Left lobe of liver (tissue), 2 donors: ENCODE measurements around the gene DNAAF5. TPM values are rescaled to one million over a fixed set of nuclear protein-coding genes. Genes with fewer than 3 reads are reported as not detected.
"Not testable (repeated sequence)": the region's sequence is repeated elsewhere in the genome, so short reads cannot be mapped to it uniquely, and the experiment has no call there.

ENCODE experiments used
- ATAC-seq: fragments of 200-7000 bp; cut with Tn5 transposase; one replicate; pipeline ENCODE4 v1.9.1; 2020; ENCODE audit warnings: mild to moderate bottlenecking, moderate library complexity
- DNase-seq: peaks from one replicate; pipeline ENCODE4 v3.0.0-alpha.2; 2020; ENCODE audit warnings: low spot score
- total RNA-seq: library from RNA; stranded (reverse); gene quantifications from one replicate; pipeline ENCODE4 v1.2.1, GENCODE V29; 2021
- donor health status: DM: no; HTN: no; CAD: no; lungs with moderate emphysema.
- donor health status: DM: no; HTN: yes; CAD: no.

Gene DNAAF5
- total RNA-seq, 1 donor from 2014 or later: 10.0 TPM

- ATAC-seq: no peak
- DNase-seq: no peak
Observed at GRCh38 chr7:727806-728460, 1.4 kb downstream of the DNAAF5 start.

DNA sequence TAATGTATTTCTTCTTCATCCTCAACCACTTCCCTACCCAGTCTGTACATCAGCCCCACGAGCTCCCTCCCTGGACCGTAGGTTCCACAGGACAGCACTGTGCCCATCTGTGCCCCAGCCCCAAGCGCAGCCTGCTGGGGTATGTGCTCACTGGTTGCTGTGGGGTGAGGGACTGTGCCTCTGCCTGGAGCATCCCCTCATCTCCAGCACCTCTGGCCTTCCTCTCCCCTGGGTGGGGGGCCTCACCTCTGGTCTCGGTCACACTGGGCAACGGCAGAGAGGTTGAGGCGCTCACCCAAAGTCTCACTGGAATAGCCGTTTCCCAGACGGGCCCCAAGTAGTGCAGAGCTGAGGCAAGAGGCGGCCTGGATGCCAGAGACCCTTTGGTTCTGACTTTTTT, 2.1 kb downstream of the DNAAF5 start:
- no peak for ATAC-seq
- DNase-seq: no peak

DNA sequence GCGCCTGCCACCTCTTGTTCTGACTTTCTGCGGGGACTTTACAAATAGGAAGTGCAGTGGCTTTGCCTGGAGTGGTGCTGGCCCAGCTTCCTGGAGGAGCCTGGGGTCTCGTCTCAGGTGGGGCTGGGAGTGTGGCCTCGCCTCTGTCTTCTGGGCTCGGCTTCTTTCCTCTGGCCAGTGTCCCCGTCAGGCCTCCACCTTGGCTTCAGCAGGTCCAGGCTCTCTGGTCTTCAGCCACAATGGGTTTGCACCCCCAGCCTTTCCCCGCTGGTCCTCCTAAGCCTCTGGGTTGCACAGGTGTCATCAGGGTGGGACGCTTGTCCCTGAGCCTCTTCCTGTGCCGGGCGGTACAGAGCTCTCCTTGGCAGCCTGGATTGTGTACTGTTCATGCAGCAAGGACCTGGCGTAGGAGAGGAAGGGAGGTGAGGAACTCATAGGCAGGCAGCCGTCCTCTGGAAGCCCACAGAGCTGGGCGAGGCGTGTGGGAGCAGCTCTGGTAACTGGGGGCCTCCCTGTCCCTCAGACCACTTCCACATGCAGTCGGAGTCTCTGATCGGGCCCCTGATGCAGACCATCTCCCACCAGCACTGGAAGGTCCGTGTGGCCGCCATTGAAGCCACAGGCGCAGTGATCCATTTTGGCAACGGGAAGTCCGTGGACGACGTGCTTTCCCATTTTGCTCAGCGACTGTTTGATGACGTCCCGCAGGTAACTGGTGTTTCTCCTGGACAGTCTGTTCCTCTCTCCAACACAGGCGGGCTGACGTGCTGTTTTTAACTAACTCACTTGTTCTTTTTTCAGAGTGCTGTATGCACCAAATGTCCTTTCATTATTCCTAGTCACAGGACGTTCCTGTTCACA, 2.9 kb downstream of the DNAAF5 start:
- no peak for ATAC-seq
- no peak for DNase-seq

DNA sequence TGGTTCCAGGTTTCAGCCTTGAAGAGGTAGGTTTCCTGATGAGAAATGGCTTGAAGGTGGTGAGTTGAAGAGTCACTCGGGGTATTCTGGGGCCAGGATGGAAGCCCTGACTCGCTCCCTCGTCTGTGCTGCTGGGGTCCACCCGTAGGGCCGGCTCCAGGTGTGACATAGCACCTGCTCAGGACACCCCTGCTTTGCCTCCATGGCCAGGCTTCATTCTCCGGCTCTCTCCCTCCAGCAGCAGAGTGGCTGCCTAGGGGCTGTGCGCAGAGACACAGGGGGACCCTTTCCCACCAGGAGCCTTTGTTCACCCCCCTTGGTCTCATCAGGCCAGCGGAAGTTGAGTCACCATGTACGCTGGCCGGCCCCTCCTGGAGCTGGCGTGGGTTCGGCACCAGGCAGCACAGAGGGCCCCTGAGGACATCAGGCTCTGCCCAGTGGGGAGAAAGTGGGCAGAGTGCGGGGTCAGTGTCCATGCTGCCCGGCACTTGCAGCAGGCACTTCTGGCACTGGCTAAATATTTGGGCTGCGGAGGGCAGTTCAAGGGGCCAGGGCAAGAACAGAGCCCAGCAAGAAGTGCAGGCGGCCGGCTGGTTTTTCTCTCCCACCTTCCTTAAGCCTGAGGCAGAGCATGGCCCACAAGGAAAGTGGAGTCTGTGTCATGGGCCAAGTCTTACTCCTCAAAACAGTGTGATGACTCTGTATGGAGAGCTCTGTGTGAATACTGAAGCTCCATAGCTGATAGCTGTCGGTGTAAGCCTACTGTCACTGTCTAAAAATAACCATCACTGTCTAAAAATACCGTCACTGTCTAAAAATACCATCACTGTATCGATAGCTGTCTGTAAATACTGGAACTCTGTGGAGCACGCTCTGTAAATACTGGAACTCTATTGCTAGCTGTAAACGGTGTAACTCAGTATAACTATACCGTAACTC, 4.3 kb downstream of the DNAAF5 start:
- DNase-seq (no peak), ATAC-seq (no peak)

DNA sequence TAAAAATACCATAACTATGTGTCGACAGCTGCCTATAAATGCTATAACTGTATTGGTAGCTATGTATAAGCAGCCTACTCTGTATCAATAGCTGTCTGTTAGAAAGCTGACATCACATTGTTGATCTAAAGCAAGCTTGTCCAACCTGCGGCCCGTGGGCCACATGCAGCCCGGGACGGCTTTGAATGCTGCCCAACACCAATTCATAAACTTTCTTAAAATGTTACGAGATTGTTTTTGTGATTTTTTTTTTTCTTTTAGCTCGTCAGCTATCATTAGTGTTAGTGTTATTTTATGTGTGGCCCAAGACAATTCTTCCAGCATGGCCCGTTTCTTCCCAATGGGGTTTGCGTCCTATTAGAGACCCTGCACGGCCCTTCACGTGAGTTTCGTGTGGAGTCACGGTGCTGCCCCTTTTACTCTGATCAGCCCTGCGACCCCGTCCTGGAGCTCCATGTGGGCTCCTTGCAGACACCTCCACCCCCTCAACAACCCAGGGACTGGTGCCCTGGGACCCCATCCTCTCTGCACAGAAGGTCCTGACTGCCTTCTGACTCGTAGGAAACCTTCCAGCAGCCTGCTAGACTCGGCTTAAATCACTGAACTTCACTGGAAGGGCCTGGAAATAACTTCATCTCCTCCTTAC, 5.1 kb downstream of the DNAAF5 start:
- DNase-seq: no peak

DNA sequence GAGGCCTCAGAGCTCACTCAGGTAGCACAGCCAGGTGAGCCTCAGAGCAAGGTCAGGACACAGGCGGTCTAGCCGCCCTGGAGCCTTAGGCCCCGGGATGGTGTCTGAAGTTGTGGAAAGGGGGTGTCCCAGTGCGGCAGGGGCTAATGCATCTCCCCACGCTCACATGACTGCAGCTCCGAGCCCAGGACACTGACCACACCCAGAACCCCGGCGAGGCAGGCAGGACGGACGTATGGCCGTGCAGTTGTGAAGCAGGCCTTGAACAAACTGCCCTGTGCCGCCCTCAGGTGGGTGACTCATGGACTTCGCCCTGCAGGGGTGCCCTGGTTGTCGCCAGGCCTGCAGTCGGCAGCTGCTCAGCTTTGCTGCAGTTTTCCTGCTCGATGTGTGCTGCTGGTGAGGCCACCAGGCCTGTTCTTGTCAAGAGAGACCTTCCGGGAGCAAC, 5.6 kb downstream of the DNAAF5 start:
- DNase-seq: no peak
- peak; percentile 67 for ATAC-seq

More for the DNA sequence above, 5.1 kb downstream of the DNAAF5 start:
- no peak for ATAC-seq

GRCh38 chr7:732556-732955, 6.1 kb downstream of the DNAAF5 start:
- DNase-seq (no peak), ATAC-seq (no peak)

- no peak for DNase-seq
Observed at GRCh38 chr7:734214-734613, 7.7 kb downstream of the DNAAF5 start.

GRCh38 chr7:734808-735207, 8.3 kb downstream of the DNAAF5 start:
- DNase-seq (no peak), ATAC-seq (no peak)

More at GRCh38 chr7:734214-734613, 7.7 kb downstream of the DNAAF5 start:
- ATAC-seq: no peak

DNA sequence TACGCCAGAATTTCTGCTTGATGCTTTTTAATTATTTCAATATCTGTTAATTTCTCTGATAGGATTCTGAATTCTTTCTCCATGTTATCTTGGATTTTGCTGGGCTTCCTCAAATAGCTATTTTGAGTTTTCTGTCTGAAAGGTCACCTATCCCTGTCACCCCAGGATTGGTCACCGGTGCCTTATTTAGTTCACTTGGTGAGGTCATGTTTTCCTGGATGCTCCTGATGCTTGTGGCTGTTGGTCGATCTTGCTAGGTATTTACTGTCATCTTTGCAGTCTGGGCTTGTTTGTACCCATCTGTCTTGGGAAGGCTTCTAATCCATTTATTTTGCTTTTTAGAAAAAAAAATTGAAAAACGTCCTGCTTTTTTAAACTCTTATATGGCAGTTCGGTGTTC, 11.7 kb downstream of the DNAAF5 start:
- ATAC-seq: no peak
- DNase-seq: no peak

- peak; percentile 13 for ATAC-seq
- DNase-seq: no peak
Observed at GRCh38 chr7:738723-739454, 12.4 kb downstream of the DNAAF5 start.

DNA sequence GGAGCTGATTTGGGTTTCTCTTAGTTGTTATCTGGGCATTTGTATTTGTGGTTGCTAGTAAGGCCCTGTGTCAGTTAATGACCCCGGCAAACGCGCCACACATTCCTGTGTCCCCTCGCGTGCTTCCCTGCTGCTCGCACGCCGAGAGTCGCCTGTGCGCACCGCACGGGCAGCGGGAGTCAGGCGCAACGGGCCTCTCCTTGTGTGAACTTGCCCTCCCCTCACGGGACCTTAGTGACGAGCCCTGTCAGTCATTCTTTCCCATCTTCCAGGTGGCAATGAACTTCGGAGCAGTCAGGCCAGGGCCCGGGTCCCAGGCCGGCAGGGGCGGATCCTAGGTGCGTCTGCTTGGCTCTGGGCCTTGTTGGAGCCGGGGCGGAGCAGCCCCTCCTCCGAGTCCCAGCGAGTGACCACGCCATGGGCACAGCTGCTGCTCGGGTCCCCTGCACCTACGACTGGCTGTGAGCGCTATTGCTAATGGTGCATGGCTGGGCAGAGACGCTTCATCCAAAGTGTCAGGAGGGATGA, 13.0 kb downstream of the DNAAF5 start:
- ATAC-seq (no peak), DNase-seq (no peak)

DNA sequence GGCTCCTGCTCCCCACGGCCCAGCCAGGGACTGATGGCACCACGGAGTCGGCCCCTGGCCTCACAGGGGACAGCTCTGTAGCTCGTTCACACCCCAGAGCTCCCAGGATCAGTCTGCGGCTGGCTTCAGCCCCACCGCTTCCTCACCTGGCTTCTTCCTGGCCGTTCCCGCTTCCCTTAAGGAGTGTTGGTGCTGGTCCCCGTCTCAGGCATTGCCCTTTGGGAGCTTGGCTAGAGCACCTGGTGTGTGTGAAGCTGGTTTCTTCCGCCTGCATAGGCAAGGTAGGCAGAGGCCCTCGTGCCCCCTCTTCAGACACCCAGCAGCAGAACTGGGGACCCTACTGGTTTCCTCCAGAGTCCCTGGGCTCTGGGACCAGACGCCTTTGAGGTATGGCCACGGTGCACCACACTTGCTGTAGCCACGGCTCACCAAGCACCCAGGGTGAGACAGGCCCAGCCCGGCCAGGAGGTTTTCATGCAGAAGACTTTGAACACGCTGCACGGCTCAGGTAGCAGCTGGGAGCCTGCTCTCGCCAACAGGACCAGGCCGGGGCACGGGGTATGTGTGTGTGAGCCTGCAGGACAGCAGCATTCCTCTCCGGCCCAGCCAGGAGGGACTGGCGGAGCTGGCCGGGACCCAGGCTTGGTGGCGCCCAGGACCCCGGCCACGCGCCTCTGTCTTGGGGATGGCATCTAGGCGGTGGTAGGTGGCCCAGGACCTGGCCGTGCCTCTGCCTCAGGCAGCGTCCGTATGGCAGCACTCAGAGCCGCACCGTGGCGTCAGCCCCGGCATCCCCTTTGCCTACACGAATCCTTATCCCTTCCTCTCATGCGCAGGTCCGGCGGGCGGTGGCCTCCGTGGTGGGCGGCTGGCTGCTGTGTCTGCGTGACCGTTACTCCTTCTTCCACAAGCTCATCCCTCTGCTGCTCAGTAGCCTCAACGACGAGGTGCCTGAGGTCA, 13.8 kb downstream of the DNAAF5 start:
- DNase-seq: no peak
- no peak for ATAC-seq

- no peak for DNase-seq
- no peak for ATAC-seq
Observed at GRCh38 chr7:741191-741671, 14.7 kb downstream of the DNAAF5 start.

- no peak for DNase-seq
- ATAC-seq: no peak
Observed at GRCh38 chr7:741850-742249, 15.4 kb downstream of the DNAAF5 start.

DNA sequence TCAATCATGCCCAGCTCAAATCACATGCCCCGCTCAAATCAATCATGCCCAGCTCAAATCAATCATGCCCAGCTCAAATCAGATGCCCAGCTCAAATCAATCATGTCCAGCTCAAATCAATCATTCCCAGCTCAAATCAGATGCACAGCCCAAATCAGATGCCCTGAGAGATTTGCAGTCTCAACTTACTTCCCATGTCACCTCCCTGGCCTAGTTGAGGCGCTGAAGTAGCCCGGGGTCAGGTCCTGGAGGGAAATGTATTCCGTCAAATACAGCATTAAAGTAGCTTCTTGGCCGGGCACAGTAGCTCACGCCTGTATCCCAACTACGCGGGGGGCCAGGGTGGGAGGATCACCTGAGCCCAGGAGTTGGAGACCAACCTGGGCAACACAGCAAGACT, 16.3 kb downstream of the DNAAF5 start:
- ATAC-seq (no peak), DNase-seq (no peak)

DNA sequence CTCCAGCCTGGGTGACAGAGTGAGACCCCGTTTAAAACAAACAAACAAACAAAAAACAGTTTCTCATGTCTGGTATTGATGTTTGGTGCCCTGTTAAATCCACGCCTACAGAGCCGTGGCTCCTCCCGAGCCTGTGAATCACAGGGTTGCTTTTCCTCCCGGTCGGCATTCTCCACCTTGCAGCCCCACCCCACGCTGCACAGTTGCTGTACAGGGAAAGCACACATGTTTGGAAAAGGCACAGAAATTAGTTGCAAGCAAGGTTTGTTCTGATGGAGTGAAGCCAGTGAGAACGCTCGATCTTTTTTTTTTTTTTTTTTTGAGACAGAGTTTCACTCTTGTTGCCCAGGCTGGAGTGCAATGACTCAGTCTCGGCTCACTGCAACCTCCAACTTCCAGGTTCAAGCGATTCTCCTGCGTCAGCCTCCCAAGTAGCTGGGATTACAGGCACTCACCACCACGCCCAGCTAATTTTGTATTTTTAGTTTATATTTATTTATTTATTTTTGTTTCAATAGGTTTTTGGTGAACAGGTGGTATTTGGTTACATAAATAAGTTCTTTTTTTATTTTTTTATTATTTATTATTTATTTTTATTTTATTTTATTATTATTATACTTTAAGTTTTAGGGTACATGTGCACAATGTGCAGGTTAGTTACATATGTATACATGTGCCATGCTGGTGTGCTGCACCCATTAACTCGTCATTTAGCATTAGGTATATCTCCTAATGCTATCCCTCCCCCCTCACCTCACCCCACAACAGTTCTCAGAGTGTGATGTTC, 17.0 kb downstream of the DNAAF5 start:
- DNase-seq, ATAC-seq: not testable (repeated sequence)

GRCh38 chr7:744128-744520, 17.6 kb downstream of the DNAAF5 start:
- ATAC-seq: not testable (repeated sequence)

More at GRCh38 chr7:744128-744520, 17.6 kb downstream of the DNAAF5 start:
- DNase-seq: not testable (repeated sequence)
